GM18909 (cell line): ENCODE measurements around the gene CYGB.

Experiments used
- ATAC-seq: cut with Tn5 transposase; IDR thresholded peaks from one replicate; pipeline ENCODE4 v1.9.1; 2021; ENCODE audit warnings: mild to moderate bottlenecking; ENCODE audit not compliant: unreplicated experiment, poor library complexity

Gene CYGB

DNA sequence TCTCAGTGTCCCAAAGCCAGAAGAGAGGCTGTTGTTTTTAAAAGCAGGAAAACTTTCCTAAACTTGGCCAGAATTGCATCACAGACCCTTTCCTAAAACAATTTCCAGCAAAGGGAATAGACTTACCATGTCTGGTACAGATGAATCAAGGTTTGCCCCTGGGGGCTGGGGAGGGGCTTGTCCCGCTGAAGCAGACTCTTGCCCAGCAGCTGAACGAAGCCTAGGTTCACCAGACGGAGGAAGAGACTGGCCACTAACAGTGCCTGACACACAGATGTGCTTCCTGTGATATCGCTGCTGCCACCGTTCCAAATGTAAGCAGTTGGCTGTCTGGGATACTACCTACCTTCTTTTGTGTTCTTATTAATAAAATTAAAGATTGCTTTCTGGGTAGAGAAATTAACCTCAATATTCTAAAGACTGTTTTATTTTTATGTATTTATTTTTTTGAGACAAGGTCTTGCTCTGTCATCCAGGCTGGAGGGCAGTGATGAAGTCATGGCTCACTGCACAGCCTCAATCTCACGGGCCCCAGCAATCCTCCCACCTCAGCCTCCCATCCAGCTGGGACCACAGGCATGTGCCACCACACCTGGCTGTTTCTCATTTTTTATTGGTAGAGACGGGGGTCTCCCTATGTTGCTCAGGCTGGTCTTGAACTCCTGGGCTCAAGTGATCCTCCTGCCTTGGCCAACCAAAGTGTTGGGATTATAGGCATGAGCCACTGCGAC lies 15.8 kb upstream of the CYGB start:
- no peak for ATAC-seq

DNA sequence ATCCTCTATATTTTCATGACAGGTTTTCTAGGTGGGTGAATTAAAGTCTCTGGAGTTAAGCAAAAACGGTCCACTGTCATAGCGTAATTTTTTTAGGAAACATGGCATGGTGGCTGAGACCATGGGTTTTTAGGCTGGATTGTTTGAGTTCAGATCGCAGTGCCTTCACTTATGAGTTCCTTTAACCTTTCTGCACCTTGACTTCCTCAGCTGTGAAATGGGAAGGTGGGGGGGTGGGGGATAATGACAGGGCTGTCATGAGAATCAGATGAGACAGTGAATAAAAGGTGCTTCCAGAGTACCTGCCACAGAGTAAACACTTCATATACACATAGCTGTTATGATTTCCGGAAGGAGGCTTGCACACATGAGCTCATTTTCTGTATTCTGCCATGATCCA lies 14.2 kb upstream of the CYGB start:
- no peak for ATAC-seq

DNA sequence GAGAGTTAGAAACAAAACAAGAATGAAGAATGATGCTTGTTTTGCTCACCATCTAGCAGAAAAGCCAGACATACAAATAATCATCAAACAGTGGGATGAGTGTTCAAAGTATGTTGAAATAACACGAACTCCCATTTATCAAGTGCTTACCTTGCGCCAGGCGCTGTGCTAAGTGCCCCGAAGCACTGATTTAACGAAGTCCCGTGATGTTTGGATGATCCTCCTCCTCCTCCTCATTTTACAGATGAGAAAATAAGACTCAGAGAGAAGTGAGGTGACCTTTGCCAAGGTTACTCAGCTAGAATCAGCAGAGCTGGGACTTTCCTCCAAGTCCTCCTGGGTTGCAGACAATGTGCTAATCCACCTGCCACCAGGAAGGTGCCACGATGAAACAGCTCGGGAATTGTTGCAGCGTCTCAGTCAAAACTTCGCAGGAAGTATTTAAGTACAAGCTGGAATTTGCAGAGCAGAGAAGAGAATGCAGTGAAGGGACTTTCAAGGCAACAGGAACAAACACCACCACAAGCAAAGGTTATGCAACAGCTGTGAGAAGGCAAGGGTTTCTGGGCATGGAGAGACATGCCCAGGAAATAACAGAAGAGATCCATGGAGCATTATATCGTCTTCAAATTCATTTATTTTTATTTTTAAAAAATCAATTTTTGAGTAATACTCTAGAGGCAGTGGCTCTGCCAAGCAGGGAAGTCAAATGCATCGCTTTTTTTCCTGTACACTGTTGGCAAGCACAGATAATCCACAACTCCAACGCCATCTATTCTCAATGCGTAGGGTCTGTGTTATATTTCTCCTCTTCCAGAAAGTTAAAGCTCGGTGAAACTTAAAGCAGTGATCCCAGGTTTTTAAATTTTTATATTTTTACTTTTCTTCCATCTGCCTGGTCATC lies 13.5 kb upstream of the CYGB start:
- ATAC-seq: no peak

DNA sequence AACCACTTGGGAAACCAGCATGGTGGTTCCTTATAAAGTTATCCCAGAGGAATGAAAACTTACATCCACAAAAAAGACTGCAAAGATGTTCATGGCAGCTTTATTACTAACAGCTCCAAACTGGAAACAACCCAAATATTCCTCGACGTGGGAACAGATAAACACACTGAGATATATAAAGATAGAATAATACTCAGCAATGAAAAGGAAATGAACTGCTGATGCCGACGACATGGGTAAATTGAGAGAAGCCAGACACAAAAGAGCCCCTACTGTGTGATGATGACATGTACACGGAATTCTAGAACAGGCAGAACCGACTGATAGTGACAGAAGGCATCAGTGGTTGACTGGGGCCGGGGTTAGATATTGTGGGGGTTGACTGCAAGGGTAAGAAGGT lies 12.0 kb upstream of the CYGB start:
- ATAC-seq: no peak

DNA sequence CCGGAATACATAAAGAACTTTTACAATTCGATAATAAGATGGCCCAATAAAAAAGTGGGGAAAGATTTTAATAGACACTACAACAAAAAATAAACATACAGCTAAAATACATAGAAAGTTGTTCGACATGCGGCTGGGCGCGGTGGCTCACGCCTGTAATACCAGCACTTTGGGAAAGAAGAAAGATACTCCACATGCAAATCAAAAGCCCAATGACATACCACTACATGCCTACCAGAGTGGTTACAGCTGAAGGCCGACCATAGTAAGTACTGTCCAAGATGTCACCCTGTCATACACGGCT lies 11.7 kb upstream of the CYGB start:
- no peak for ATAC-seq

DNA sequence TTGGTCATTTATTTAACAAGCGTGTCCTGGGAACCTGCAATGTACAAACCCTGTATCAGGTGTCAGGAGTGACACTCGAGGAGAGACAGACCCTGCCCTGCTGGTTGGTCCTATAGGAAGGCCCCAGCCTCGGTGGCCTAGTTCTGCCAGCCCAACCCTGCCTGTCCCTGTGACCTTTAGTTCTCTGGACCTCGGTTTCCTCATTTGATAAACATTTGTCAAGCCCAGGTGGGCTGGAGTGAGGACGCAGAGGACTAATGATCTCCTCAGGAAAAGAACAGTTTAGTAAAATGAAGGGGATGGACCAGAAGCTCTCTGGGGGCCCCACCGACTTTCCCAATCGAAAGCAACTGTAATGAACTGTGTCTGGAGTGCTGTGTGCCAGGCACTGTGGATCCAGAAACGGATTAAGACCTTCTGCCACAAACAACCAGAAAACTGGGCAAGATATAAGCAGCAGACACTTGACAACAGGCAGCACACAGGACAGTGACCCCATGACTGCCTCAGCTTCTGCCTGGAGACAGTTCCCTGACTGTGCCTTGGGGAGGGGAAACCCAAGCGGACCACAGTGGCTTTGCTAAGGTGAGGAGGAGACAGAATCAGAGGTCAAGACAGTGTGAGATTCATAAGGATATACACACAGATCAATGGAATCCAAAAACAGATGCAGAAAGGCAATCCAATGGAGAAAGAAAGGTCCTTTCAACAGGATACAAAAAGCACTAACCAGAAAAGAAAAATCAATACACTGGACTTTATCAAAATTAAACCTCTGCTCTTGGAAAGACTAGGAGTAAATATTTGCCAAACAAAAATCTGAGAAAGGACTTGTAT lies 11.1 kb upstream of the CYGB start:
- no peak for ATAC-seq

DNA sequence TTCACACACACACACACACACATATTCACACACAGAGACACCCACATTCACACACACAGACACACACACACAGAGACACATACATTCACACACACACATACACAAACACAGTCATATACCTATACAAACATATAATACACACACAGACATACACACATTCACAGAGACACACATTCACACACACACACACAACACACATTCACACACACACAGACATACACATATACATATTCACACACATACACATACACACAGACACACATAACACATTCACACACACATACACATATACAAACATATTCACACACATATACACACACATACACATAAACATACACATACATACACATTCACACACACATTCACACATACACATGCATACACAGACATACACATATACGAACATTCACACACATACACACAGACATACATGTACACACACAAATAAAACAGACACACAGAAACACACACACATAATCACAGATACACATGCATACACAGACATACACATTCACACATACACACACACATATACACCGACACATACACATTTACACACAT lies 10.2 kb upstream of the CYGB start:
- ATAC-seq: no peak

DNA sequence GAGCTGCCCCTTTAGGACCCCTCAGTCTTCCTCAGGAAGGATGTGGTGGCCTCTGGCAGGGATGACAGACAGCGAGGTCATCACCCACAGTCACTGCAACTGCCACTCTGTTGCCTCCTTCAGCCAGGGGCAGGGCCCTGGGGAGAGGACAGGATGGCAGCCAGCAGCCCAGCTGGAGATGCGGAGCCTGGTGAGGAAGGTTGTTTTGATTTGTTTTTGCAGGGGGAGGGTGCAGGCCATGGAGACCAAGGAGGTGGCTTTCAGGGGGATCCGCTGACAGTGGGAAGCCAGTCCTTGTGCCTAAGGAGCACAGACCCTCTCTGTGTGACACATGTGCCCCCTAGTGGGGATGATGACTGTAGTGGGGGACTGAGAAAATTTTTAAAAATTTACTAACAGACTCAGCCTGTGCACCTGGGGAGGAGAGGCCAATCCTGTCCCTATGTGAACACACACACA lies 9.7 kb upstream of the CYGB start:
- no peak for ATAC-seq

DNA sequence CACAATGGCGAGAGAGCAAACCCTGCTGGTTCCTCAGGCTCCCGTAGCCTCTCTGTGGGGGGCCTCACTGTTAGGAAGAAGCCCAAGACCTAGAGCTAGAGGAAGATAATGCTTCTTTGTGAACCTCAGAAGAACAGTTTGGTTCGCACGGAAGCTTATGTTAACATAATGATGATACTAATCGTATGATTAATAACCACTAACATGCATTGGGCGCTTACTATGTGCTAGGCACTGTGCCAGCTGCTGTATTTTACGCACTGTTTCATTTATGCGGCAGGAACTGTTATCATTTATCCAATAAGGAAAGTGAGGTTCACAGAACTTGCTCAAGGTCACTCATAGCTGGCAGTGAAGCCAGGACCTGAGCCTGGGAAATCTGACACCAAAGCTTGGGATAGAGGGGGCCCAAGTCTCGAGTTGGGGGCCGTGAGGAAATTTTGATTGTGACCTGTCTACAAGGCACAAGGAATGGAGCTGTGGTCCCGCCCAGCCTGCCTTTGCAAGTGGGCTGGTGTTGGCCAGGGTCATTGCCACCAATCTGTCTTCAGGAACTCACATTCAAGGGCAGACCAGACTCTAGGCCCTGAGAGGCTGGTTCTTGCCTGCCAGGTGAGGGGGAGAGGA lies 9.2 kb upstream of the CYGB start:
- no peak for ATAC-seq

DNA sequence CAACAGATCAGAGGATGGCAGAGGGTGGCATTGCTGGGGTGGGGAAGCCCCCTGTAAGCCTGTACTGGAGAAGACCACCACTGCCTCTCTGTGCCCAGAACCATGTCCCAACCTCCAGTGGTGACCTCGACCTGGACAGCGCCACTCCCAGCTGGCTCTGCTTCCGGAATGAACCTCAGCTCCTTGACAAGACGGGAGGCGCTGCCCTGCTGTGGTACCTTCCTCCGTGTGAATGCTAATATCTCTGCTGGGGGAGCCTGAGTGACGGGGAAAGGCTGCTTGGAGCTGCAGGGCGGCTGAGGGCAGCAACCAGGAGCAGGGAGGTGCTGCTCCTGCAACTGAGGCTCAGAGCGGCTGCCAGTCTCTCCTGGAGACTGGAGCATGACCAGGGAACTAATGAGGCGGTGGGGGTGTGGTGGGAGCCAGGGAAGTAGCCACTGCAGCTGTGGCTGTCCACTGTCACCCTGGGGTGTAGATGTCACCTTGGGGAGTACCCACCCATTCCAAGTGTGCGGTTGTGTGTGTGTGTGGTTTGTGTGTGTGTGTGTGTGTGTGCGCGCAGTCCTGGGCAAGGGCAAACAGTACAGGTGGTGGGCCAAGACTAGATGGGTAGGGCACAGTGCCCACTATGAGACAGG lies 8.5 kb upstream of the CYGB start:
- ATAC-seq: no peak

DNA sequence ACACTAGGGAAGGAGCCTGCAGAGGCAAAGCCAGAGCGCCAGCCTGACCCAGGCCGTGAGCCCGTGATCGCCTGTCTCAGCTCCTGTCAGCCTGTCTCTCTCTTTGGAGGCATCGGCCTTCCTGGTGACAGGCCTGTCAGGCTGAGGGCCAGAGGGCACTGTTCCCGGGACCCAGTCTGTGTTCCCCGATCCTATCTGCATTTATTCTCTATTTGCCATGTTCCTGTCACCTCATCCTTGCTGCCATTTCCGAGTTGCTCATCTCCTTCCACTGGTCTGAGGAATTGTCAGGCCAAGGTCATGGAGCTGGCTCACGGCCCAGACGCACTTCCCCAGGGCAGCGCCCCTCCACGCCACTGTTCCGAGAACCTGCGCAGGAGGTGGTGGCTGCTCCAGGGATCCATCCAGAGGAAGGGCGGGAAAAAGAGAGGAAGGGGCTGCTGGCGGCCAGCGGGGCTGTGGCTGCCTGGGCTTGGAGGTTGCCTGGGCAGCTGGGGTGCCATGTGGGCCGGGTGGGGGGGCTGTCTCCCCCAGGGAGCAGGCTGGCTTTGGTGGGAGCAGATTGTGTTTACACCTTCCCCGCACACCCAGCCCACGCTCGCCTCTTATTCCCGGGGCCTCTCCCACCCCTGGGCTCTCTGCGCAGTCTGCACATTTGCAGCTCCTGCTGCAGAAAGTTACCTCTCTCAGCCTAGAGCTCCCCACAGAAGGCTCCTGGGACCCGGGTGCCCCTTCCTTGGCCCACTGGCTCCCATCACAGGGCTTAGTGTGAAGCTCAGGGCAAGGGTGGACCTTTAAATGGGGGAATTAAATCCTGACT lies 7.2 kb upstream of the CYGB start:
- no peak for ATAC-seq

DNA sequence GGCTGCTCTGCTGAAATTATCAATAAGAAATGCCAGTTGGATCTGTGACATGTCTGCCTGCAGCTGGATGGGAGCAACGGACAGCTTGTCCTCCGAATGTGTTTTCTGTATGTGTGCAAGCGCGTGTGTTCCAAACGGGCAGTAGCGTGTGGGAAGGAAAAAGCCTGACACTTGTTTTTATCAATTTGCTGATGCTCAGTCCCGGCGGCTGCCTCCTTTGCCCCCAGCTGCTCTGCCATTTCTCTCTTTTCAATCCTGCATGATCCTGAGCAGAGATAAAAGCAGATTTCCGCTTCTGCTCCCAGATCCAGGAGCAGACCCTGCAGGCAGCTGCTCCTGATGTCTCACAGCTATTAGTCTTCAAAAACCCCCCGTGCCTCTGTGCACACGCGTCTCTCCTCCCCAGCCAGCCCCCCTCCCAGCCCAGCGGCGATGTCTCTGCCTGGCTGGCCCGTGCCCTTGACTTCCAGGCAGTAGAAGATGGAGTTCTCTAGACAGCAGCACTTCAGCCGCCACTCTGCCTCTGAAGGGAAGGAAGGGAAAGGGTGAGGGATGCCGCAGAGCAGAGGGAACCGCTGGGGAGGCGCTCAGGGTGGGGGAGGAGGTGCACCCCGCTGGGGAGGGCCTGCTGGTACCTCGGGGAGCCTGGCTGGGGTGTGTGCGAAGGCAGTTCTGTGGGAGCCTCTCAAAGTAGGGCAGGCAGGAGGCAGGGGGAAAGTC lies 6.5 kb upstream of the CYGB start:
- no peak for ATAC-seq

DNA sequence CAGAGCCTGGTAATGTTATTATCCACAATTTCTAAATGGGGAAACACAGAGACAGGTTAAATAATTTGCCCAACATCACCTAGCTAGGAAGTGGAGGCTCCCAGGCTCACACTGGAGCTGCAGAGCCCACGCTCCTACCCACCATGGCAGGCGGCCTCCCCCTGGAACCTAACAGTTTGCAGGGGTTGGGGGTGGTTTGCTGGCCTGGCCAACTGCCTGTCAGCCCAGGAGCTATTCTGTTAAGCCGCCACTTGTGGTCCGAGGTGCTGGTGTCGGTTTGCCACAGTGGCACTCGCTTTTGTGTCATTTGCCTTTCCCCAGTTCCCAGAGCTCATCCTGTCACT lies 5.9 kb upstream of the CYGB start:
- ATAC-seq: no peak

DNA sequence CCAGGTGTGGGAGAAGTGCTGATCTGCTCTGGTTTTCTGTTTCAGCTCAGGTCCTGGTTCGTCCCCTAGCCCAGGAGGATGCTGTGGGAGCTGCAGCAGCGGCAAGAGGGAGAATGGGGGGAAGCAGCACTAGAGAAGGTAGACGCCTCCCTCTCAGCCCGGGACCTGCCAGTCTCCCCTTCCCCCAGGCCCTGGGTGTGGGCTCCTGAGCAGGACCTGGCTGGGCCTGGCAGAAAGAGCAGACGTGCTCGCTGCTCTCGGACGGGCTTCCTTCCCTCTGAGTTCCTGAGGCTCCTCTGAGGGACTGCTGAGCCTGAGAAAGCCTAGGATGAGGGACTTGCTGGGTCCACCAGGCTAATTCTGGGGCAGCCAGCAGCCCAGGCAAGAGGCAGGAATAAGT lies 5.5 kb upstream of the CYGB start:
- ATAC-seq: no peak

DNA sequence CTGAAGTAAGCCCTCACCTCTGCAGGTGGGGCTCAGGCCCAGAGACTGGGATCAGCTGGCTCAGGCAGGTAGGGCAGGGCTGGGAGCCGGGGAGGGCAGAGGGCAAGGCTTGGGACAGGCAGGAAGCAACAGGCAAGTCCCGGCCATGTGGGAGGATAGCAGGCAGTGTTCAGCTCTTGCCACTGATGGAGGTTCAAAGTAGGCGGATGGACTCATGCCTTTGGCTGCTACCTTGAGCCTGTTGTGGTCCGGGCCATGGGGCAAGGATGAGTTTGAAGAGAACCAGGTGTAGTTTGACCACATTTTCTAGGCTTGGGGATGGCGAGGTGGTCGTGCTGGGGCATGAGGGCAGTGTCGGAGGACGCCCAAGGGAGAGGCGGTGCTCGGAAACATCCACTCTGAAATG lies 5.1 kb upstream of the CYGB start:
- no peak for ATAC-seq

DNA sequence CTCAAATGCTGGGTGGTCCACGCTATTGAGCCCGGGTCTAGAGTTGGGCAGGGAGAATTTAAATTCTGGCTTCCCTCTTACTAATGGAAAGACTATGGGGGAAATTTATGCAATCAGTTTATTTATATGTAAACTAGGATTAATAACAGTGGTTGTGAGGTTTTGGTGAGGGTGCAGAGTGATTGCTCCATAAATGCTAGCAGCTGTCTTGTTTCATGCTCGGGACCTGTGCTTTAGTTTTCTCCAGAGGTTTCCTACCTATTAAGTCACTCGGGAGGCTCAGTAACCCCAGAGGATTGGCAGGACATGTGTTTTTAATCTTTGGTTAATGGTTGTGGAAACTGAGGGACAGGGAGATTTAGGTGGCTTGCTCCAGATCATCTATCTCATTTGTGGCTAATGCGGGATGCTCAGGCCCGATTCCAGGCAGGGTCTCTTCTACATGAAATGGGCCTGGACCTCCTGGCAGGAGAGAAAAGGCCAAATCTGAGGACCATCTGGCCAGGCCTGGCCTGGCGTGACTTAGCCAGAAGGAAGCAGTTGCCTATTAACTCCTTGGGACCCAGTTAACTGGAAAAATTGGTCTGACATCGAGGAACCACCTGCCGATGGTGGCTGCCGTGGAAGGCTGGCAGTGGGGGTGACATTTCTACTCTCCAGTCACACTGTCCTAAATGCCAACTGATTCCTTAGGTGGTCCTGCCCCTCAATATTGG lies 4.4 kb upstream of the CYGB start:
- no peak for ATAC-seq

DNA sequence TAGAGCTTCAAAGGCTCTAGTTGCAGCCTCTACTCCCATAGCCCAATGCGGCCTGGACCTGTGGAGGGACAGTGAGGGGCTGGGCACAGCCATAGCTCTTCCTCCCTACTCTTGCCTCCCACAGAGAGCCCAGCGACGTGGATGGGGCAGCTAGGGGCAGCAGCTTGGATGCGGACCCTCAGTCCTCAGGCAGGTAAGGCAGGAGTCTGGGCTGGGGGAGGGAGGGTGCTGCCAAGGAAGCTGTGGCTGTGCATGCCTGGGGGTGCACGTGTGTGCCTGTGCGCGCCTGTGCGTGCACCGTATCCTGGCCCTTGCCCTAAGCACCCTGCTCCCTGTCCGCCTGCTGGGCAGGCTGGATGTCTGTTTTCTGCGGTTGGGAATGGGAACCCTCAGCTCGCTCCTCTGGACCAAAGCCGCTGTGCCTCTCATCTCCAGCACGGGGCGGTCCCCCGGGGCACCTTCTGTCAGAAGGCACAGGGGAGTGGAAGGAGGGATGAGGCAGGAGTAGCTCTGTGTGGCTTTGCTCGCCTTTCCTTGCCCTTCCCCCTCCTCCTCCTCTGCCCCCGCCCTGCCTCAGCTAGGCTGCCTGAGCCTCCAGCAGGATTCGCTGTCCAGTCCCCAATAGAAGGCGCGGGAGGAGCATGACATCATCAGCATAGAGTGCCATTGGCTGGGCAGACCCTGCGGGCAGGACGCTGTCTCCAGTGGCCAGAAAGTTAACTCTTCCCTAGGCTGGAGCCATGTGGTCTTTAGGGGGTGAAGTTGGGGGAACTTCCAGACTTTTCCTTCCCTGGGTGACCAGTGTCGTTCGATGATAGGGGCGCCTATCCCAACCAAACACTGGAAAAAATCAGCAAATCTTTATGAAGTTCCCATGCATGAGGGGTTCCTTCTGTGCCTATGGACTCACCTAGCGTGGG lies 3.1 kb upstream of the CYGB start:
- no peak for ATAC-seq
